B cell (primary cell): ENCODE results near the gene RPAP3.

ENCODE experiments used
- EZH2 ChIP-seq: IDR thresholded peaks from 2 replicates; pipeline ENCODE4 v1.6.1; 2012; ENCODE audit warnings: borderline replicate concordance, low read depth, mild to moderate bottlenecking, moderate library complexity, low read length; ENCODE audit not compliant: insufficient read depth, poor library complexity, severe bottlenecking
- TF ChIP-seq, protein P1 (sequence below): fragments of 200-600 bp; IDR thresholded peaks from one replicate; pipeline ENCODE4 v1.8.0; 2022; ENCODE audit warnings: antibody characterized with exemption, mild to moderate bottlenecking

DNA sequence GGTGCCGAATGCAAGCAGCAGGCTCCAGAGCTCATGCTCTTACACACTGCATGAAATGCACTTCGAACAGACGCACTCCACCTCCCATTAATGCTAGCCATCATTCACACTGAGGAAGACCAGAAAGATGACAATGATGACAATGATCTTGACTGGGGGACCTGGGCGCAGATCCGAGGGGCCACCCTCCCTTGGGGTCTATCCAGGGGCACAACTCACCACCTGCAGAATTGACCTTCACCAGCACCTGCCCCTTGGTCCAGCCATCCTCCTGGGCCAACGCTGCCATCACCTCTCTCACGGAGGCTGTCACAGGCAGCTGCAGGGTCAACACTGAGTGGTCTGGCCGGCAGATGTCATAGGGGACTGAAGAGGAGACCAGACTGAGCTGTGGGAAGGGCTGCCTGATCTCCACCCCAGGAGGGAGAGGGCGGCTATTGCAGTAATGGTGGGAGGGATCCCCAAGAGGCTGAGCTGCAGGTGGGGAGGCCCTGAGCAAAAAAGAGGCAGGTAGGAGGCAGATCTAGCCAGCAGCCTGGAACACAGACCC lies 37.6 kb upstream of the RPAP3 start:
- TF ChIP-seq, protein P1, sequence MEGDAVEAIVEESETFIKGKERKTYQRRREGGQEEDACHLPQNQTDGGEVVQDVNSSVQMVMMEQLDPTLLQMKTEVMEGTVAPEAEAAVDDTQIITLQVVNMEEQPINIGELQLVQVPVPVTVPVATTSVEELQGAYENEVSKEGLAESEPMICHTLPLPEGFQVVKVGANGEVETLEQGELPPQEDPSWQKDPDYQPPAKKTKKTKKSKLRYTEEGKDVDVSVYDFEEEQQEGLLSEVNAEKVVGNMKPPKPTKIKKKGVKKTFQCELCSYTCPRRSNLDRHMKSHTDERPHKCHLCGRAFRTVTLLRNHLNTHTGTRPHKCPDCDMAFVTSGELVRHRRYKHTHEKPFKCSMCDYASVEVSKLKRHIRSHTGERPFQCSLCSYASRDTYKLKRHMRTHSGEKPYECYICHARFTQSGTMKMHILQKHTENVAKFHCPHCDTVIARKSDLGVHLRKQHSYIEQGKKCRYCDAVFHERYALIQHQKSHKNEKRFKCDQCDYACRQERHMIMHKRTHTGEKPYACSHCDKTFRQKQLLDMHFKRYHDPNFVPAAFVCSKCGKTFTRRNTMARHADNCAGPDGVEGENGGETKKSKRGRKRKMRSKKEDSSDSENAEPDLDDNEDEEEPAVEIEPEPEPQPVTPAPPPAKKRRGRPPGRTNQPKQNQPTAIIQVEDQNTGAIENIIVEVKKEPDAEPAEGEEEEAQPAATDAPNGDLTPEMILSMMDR: no peak
- TF ChIP-seq EZH2: no peak
